HEK293 (cell line): Measurements from ENCODE around the gene CEACAM19.

Source experiments
- CTCF ChIA-PET: fragments of 350-600 bp; formaldehyde crosslinking; extraction: SDS; loops from one replicate; lab custom pipeline; 2021; ENCODE audit warnings: antibody characterized with exemption; lab: Yijun Ruan, JAX
- POLR2A ChIA-PET: fragments of 300-600 bp; formaldehyde crosslinking; extraction: SDS; loops from one replicate; lab custom pipeline; 2020; ENCODE audit warnings: antibody characterized with exemption, inconsistent platforms; lab: Yijun Ruan, JAX
- H3K27ac ChIP-seq: fragments of 200-500 bp; sonication (Bioruptor generic); 2 replicates; pipeline ENCODE4 v1.5.1; 2014; ENCODE audit warnings: low read depth, low read length, control low read depth, inconsistent platforms; ENCODE audit errors: extremely low read depth
- H3K36me3 ChIP-seq, 2 experiments: fragments of 200-500 bp in 1 of 2; sonication (Bioruptor generic) in 1 of 2; 1 replicate in 1 of 2; 2 replicates in 1 of 2; pipeline ENCODE4 v1.5.1; 2014 to 2017; ENCODE audit warnings: inconsistent platforms in 2 of 2, low read length in 2 of 2; ENCODE audit not compliant: control insufficient read depth in 2 of 2, insufficient read depth in 1 of 2
- H3K4me1 ChIP-seq: fragments of 200-500 bp; sonication (Bioruptor generic); 2 replicates; pipeline ENCODE4 v1.5.1; 2014; ENCODE audit warnings: mild to moderate bottlenecking, low read length, inconsistent platforms; ENCODE audit not compliant: control insufficient read depth, insufficient read depth
- H3K4me3 ChIP-seq: 2 replicates; pipeline ENCODE4 v1.5.1; 2011; ENCODE audit warnings: low read depth, mild to moderate bottlenecking, control low read depth, low read length, moderate library complexity
- H3K9me3 ChIP-seq: fragments of 200-500 bp; sonication (Bioruptor generic); 2 replicates; pipeline ENCODE4 v1.5.1; 2014; ENCODE audit warnings: low read depth, low read length, inconsistent platforms; ENCODE audit not compliant: control insufficient read depth, insufficient read depth
- EGR2 ChIP-seq: fragments of 450-650 bp; formaldehyde crosslinking; IDR thresholded peaks from 2 replicates; pipeline ENCODE4 v1.5.1; 2016; ENCODE audit warnings: low read depth, missing biosample characterization, missing genetic modification characterization
- GLIS1 ChIP-seq: fragments of 450-650 bp; formaldehyde crosslinking; IDR thresholded peaks from 2 replicates; pipeline ENCODE4 v1.5.1; 2016; ENCODE audit warnings: missing biosample characterization, missing genetic modification characterization
- IKZF3 ChIP-seq: fragments of 450-650 bp; IDR thresholded peaks from 2 replicates; pipeline ENCODE4 v1.5.0; 2018; ENCODE audit warnings: missing biosample characterization, mild to moderate bottlenecking, missing genetic modification characterization, moderate library complexity
- KLF8 ChIP-seq: fragments of 450-650 bp; formaldehyde crosslinking; IDR thresholded peaks from 2 replicates; pipeline ENCODE4 v1.5.1; 2016; ENCODE audit warnings: missing biosample characterization, missing genetic modification characterization
- PRDM1 ChIP-seq: fragments of 450-650 bp; formaldehyde crosslinking; IDR thresholded peaks from 2 replicates; pipeline ENCODE4; 2016; ENCODE audit warnings: missing biosample characterization, missing genetic modification characterization
- SCRT1 ChIP-seq: fragments of 450-650 bp; formaldehyde crosslinking; IDR thresholded peaks from 2 replicates; pipeline ENCODE4 v1.5.1; 2016; ENCODE audit warnings: missing biosample characterization, missing genetic modification characterization, borderline replicate concordance
- SCRT2 ChIP-seq: fragments of 450-650 bp; formaldehyde crosslinking; IDR thresholded peaks from 2 replicates; pipeline ENCODE4 v1.5.1; 2016; ENCODE audit warnings: missing biosample characterization, missing genetic modification characterization
- TRIM28 ChIP-seq: IDR thresholded peaks from 2 replicates; pipeline ENCODE4 v1.6.1; 2011; ENCODE audit warnings: low read length, control low read depth, borderline replicate concordance
- ZFHX2 ChIP-seq: fragments of 450-650 bp; formaldehyde crosslinking; conservative IDR thresholded peaks from 2 replicates; pipeline ENCODE4 v1.5.1; 2016; ENCODE audit warnings: missing biosample characterization, missing genetic modification characterization
- ZNF121 ChIP-seq: fragments of 450-650 bp; formaldehyde crosslinking; IDR thresholded peaks from 2 replicates; pipeline ENCODE4 v1.5.1; 2016; ENCODE audit warnings: missing biosample characterization, missing genetic modification characterization
- ZNF133 ChIP-seq: fragments of 450-650 bp; formaldehyde crosslinking; IDR thresholded peaks from 2 replicates; pipeline ENCODE4 v1.5.1; 2016; ENCODE audit warnings: missing biosample characterization, missing genetic modification characterization
- ZNF16 ChIP-seq: fragments of 450-650 bp; formaldehyde crosslinking; IDR thresholded peaks from 2 replicates; pipeline ENCODE4 v1.5.1; 2016; ENCODE audit warnings: low read depth, missing biosample characterization, missing genetic modification characterization
- ZNF558 ChIP-seq: fragments of 450-650 bp; formaldehyde crosslinking; IDR thresholded peaks from 2 replicates; pipeline ENCODE4 v1.5.1; 2016; ENCODE audit warnings: missing biosample characterization, missing genetic modification characterization
- ZNF561 ChIP-seq: fragments of 450-650 bp; IDR thresholded peaks from 2 replicates; pipeline ENCODE4 v1.5.1; 2018; ENCODE audit warnings: missing biosample characterization, missing genetic modification characterization, borderline replicate concordance
- ZNF571 ChIP-seq: fragments of 450-650 bp; formaldehyde crosslinking; IDR thresholded peaks from 2 replicates; pipeline ENCODE4 v1.5.0; 2017; ENCODE audit warnings: missing biosample characterization, missing genetic modification characterization
- ZNF629 ChIP-seq: fragments of 450-650 bp; formaldehyde crosslinking; IDR thresholded peaks from 2 replicates; pipeline ENCODE4 v1.5.1; 2017; ENCODE audit warnings: missing biosample characterization, missing genetic modification characterization
- ZNF837 ChIP-seq: fragments of 450-650 bp; formaldehyde crosslinking; IDR thresholded peaks from 2 replicates; pipeline ENCODE4 v1.5.1; 2016; ENCODE audit warnings: missing biosample characterization, missing genetic modification characterization
- TF ChIP-seq, protein P1 (sequence below): fragments of 450-650 bp; formaldehyde crosslinking; IDR thresholded peaks from 2 replicates; pipeline ENCODE4 v1.5.1; 2017; ENCODE audit warnings: missing biosample characterization, missing genetic modification characterization
- TF ChIP-seq, protein P2 (sequence below): fragments of 450-650 bp; formaldehyde crosslinking; IDR thresholded peaks from 2 replicates; pipeline ENCODE4 v1.5.1; 2016; ENCODE audit warnings: missing biosample characterization, missing genetic modification characterization
- TF ChIP-seq, protein P3 (sequence below): fragments of 450-650 bp; formaldehyde crosslinking; IDR thresholded peaks from 2 replicates; pipeline ENCODE4; 2016; ENCODE audit warnings: missing biosample characterization, missing genetic modification characterization
- TF ChIP-seq, protein P4 (sequence below): fragments of 450-650 bp; formaldehyde crosslinking; IDR thresholded peaks from 2 replicates; pipeline ENCODE4 v1.5.1; 2016; ENCODE audit warnings: missing biosample characterization, missing genetic modification characterization
- TF ChIP-seq, protein P5 (sequence below): fragments of 450-650 bp; formaldehyde crosslinking; IDR thresholded peaks from 2 replicates; pipeline ENCODE4 v1.5.1; 2017; ENCODE audit warnings: missing biosample characterization, missing genetic modification characterization

CEACAM19 gene

DNA sequence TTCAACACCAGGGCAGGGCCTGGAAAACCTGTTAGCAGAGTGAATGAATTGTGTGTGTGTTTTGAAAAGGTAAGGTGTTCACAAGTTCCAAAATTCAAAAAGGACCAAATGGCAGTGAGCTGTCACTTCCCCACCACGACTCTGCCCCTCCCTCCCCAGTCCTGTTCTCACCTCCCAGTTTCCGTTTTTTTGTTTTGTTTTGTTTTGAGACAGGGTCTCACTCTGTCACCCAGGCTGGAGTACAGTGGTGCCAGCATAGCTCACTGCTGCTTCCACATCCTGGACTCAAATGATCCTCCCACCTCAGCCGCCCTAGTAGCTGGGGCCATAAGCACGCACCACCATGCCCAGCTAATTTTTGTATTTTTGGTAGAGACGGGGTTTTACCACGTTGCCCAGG, 56.9 kb downstream of the CEACAM19 start:
- ChIA-PET CTCF (interaction anchor here (0.5 to 11.1 kb wide), 11 partner anchors 11 to 301 kb away, joined by 3 to 453 read pairs (median 4); partner anchors contain the start of gene NECTIN2), POLR2A (no interaction called here)
- Histone ChIP-seq H3K9me3 (no peaks in the 10 kb centered on the region), H3K27ac (no peak overlapping the region), H3K4me1 (no peaks in the 10 kb centered on the region), H3K4me3 (no peak overlapping the region), H3K36me3 (no peaks in the 10 kb centered on the region; a peak in 1 of 3 replicates)
- TF ChIP-seq PRDM1 (no peak), ZNF629 (tag by site-specific recombination) (no peak), ZNF558 (tag by site-specific recombination) (no peak), ZNF561 (tag by site-specific recombination) (no peak), IKZF3 (no peak), KLF8 (no peak), ZNF571 (tag by site-specific recombination) (no peak), ZNF837 (tag by site-specific recombination) (no peak), ZNF133 (tag by site-specific recombination) (no peak), SCRT2 (no peak), SCRT1 (tag by site-specific recombination) (no peak), ZFHX2 (tag by site-specific recombination) (no peak)
- TF ChIP-seq, protein P1, sequence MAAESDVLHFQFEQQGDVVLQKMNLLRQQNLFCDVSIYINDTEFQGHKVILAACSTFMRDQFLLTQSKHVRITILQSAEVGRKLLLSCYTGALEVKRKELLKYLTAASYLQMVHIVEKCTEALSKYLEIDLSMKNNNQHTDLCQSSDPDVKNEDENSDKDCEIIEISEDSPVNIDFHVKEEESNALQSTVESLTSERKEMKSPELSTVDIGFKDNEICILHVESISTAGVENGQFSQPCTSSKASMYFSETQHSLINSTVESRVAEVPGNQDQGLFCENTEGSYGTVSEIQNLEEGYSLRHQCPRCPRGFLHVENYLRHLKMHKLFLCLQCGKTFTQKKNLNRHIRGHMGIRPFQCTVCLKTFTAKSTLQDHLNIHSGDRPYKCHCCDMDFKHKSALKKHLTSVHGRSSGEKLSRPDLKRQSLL (tag by site-specific recombination), result no peak
- TF ChIP-seq, protein P2, sequence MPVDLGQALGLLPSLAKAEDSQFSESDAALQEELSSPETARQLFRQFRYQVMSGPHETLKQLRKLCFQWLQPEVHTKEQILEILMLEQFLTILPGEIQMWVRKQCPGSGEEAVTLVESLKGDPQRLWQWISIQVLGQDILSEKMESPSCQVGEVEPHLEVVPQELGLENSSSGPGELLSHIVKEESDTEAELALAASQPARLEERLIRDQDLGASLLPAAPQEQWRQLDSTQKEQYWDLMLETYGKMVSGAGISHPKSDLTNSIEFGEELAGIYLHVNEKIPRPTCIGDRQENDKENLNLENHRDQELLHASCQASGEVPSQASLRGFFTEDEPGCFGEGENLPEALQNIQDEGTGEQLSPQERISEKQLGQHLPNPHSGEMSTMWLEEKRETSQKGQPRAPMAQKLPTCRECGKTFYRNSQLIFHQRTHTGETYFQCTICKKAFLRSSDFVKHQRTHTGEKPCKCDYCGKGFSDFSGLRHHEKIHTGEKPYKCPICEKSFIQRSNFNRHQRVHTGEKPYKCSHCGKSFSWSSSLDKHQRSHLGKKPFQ (tag by site-specific recombination), result no peak
- TF ChIP-seq, protein P3, sequence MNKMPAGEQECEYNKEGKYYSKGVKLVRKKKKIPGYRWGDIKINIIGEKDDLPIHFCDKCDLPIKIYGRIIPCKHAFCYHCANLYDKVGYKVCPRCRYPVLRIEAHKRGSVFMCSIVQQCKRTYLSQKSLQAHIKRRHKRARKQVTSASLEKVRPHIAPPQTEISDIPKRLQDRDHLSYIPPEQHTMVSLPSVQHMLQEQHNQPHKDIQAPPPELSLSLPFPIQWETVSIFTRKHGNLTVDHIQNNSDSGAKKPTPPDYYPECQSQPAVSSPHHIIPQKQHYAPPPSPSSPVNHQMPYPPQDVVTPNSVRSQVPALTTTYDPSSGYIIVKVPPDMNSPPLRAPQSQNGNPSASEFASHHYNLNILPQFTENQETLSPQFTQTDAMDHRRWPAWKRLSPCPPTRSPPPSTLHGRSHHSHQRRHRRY, result no peak
- TF ChIP-seq, protein P4, sequence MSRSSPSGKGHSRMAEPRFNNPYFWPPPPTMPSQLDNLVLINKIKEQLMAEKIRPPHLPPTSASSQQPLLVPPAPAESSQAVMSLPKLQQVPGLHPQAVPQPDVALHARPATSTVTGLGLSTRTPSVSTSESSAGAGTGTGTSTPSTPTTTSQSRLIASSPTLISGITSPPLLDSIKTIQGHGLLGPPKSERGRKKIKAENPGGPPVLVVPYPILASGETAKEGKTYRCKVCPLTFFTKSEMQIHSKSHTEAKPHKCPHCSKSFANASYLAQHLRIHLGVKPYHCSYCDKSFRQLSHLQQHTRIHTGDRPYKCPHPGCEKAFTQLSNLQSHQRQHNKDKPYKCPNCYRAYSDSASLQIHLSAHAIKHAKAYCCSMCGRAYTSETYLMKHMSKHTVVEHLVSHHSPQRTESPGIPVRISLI (tag by site-specific recombination), result no peak

DNA sequence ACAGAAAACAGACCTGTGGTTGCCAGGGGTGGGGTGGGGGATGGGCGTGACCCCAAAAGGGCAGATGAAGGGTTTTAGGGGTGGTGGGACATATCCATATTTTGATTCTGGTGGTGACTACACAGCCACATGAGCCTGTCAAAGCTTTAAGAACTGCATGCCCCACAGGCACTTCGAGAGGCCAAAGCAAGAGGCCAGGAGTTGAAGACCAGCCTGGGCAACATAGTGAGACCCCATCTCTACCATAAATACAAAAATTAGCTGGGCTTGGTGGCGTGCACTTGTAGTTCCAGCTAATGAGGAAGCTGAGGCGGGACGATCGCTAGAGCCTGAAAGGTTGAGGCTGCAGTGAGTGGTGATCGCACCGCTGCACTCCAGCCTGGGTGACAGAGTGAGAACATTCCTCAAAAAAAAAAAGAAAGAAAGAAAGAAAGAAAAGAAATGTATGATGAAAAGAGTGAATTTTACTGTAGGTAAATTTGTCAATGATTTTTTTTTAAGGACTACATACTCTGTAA, 58.3 kb downstream of the CEACAM19 start:
- Histone ChIP-seq H3K9me3 (no peaks in the 10 kb centered on the region), H3K4me3 (no peak overlapping the region), H3K36me3 (no peaks in the 10 kb centered on the region; a peak in 1 of 3 replicates), H3K27ac (no peak overlapping the region), H3K4me1 (no peaks in the 10 kb centered on the region)
- ChIA-PET CTCF (interaction anchor here (0.6 to 11.1 kb wide), 6 partner anchors 32 to 159 kb away, joined by 3 to 453 read pairs (median 4); no protein-coding TSS in a partner anchor), POLR2A (no interaction called here)
- TF ChIP-seq GLIS1 (no peak), ZNF121 (tag by site-specific recombination) (0 out of 2 replicates have a peak, but pooled peaks have one; percentile 21), ZNF16 (tag by site-specific recombination) (no peak), EGR2 (tag by site-specific recombination) (no peak), TRIM28 (no peak)
- TF ChIP-seq, protein P5, sequence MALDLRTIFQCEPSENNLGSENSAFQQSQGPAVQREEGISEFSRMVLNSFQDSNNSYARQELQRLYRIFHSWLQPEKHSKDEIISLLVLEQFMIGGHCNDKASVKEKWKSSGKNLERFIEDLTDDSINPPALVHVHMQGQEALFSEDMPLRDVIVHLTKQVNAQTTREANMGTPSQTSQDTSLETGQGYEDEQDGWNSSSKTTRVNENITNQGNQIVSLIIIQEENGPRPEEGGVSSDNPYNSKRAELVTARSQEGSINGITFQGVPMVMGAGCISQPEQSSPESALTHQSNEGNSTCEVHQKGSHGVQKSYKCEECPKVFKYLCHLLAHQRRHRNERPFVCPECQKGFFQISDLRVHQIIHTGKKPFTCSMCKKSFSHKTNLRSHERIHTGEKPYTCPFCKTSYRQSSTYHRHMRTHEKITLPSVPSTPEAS (tag by site-specific recombination), result no peak
